Stimulated activated CD4-positive, alpha-beta T cell treated with anti-CD3 and anti-CD28 coated beads, Interleukin-1b, Interleukin-23, amount 100 ng/mL, for 1 hour (primary cell): ENCODE measurements around the gene DNAJC2.
"Not testable (repeated sequence)": the region's sequence is repeated elsewhere in the genome, so short reads cannot be mapped to it uniquely, and the experiment has no call there.

Source experiments
- DNase-seq, 2 donors: peaks; one replicate each; pipeline ENCODE4 v3.0.0-alpha.2; 2020; ENCODE audit warnings: low read depth in 2 of 2

The DNAJC2 gene

DNA sequence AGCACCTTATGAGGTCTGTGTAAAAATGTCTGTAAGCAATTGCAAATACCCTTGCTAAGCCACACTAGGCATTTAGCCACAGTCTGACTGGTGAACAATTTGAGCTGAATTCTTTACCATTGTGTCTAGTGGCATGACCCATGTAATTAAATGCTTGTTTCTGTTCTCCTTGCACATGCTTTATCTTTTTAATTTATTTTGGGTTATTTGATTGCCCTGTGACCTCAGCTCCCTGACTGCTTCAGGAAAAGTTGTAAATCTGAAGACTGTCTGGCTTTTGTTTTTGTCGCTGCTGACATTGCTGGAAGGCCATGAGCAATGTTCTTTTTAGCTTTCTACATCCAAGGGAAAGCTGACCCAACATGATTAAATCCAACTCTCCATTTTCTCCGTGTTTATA, 78.3 kb downstream of the DNAJC2 start:
- not testable (repeated sequence) for DNase-seq

DNA sequence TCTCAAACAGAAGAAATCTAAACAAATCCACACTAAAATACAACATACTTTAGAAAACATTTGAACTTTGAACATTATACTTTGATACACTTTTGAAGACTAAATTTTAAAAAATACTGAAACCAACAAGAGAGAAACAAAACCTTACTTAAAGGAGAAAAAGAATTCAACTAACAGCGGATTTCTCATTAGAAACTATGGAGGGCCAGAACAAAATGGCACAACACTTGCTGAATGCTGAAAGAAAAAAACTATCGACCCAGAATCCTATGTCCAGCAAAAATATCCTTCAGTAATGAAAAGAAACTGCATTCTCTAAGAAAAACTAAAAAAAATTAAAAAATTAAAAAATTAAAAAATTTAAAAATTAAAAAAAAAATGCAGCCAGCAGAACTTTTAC, 80.5 kb downstream of the DNAJC2 start:
- DNase-seq, result not testable (repeated sequence)
